Chondrocyte (in vitro differentiated cells): Measurements from ENCODE around the gene OR10A5. TPM values are rescaled to one million over a fixed set of nuclear protein-coding genes. Genes with fewer than 3 reads are reported as not detected.
"Not testable (repeated sequence)": the region's sequence is repeated elsewhere in the genome, so short reads cannot be mapped to it uniquely, and the experiment has no call there.

Experiments used
- DNase-seq: peaks from one replicate; pipeline ENCODE4 v3.0.0; 2021; ENCODE audit warnings: mixed read lengths, low spot score
- H3K27ac Mint-ChIP-seq: one replicate; pipeline ENCODE4 v1.8.0; 2021; ENCODE audit warnings: mild to moderate bottlenecking, moderate library complexity, mixed read lengths; ENCODE audit not compliant: unreplicated experiment
- H3K27me3 Mint-ChIP-seq: 2 replicates; pipeline ENCODE4 v1.8.0; 2021; ENCODE audit warnings: low read depth, mixed read lengths
- H3K36me3 Mint-ChIP-seq: 2 replicates; pipeline ENCODE4 v1.8.0; 2021; ENCODE audit warnings: low read depth, mixed read lengths
- H3K4me1 Mint-ChIP-seq: 2 replicates; pipeline ENCODE4 v1.8.0; 2021; ENCODE audit warnings: low read depth, mild to moderate bottlenecking, mixed read lengths
- H3K4me3 Mint-ChIP-seq: one replicate; pipeline ENCODE4 v1.8.0; 2021; ENCODE audit warnings: mild to moderate bottlenecking, moderate library complexity, mixed read lengths; ENCODE audit not compliant: unreplicated experiment
- H3K9me3 Mint-ChIP-seq: 2 replicates; pipeline ENCODE4 v1.8.0; 2021; ENCODE audit warnings: low read depth, mixed read lengths
- CTCF ChIP-seq: fragments of 200-600 bp; sonication (generic); IDR thresholded peaks from 2 replicates; pipeline ENCODE4 v1.5.0; 2021; ENCODE audit warnings: antibody characterized with exemption, mild to moderate bottlenecking, moderate library complexity
- total RNA-seq: library from RNA; stranded (reverse); gene quantifications from 3 replicates; pipeline ENCODE4 v1.2.1, GENCODE V29; 2021

The OR10A5 gene
- total RNA-seq, 1 donor from 2014 or later: not detected

GRCh38 chr11:6834021-6834420 lies 11.5 kb upstream of the OR10A5 start:
- TF ChIP-seq CTCF: no peak
- no peak overlapping the region for H3K27ac Mint-ChIP-seq
- H3K9me3 Mint-ChIP-seq: no peaks in the 10 kb centered on the region
- H3K36me3 Mint-ChIP-seq: no peaks in the 10 kb centered on the region
- no peak overlapping the region for H3K4me3 Mint-ChIP-seq
- H3K4me1 Mint-ChIP-seq: no peaks in the 10 kb centered on the region
- DNase-seq: no peak
- no peaks in the 10 kb centered on the region for H3K27me3 Mint-ChIP-seq

- no peak for TF ChIP-seq CTCF
- H3K4me3 Mint-ChIP-seq: no peak overlapping the region
Measured at GRCh38 chr11:6841694-6842093, 3.8 kb upstream of the OR10A5 start.

GRCh38 chr11:6843670-6844069 lies 1.8 kb upstream of the OR10A5 start:
- no peak for TF ChIP-seq CTCF
- Mint-ChIP-seq H3K4me3 (no peak overlapping the region), H3K27me3 (no peaks in the 10 kb centered on the region), H3K9me3 (peaks cover 22% of the 10 kb centered on the region), H3K27ac (no peak overlapping the region), H3K4me1 (no peaks in the 10 kb centered on the region), H3K36me3 (peaks cover 3% of the 10 kb centered on the region)
- DNase-seq: no peak

More at GRCh38 chr11:6841694-6842093, 3.8 kb upstream of the OR10A5 start:
- peaks cover 16% of the 10 kb centered on the region for H3K9me3 Mint-ChIP-seq
- H3K27me3 Mint-ChIP-seq: no peaks in the 10 kb centered on the region
- H3K36me3 Mint-ChIP-seq: peaks cover 1% of the 10 kb centered on the region
- no peaks in the 10 kb centered on the region for H3K4me1 Mint-ChIP-seq
- no peak overlapping the region for H3K27ac Mint-ChIP-seq
- DNase-seq: no peak

- H3K4me1 Mint-ChIP-seq: no peaks in the 10 kb centered on the region
- H3K27ac Mint-ChIP-seq: no peak overlapping the region
- no peak for TF ChIP-seq CTCF
- H3K36me3 Mint-ChIP-seq: peaks cover 3% of the 10 kb centered on the region
- no peaks in the 10 kb centered on the region for H3K27me3 Mint-ChIP-seq
- no peak for DNase-seq
- H3K4me3 Mint-ChIP-seq: no peak overlapping the region
- peaks cover 23% of the 10 kb centered on the region for H3K9me3 Mint-ChIP-seq
Measured at GRCh38 chr11:6844356-6844755, 1.1 kb upstream of the OR10A5 start.

- Mint-ChIP-seq H3K4me1 (no peaks in the 10 kb centered on the region), H3K9me3 (peaks cover 30% of the 10 kb centered on the region), H3K27ac (no peak overlapping the region), H3K27me3 (no peaks in the 10 kb centered on the region), H3K4me3 (no peak overlapping the region), H3K36me3 (peaks cover 3% of the 10 kb centered on the region)
- DNase-seq: no peak
- no peak for TF ChIP-seq CTCF
Measured at GRCh38 chr11:6850526-6850925, 5.0 kb downstream of the OR10A5 start.

- not testable (repeated sequence) for H3K4me3 Mint-ChIP-seq, H3K4me1 Mint-ChIP-seq, DNase-seq, H3K36me3 Mint-ChIP-seq, H3K27me3 Mint-ChIP-seq, H3K27ac Mint-ChIP-seq
- H3K9me3 Mint-ChIP-seq: peaks cover 17% of the 10 kb centered on the region
Measured at GRCh38 chr11:6854801-6855200, 9.3 kb downstream of the OR10A5 start.
